SW 1271 (cell line): ENCODE data around the gene DNAJA1.
A peak's percentile ranks its signal among the peaks of the same experiment; 100 is the strongest.

Experiments used
- DNase-seq, 2 experiments: peaks; one replicate each; lab custom pipeline; 2025; lab: John Stamatoyannopoulos, UW

Gene DNAJA1

GRCh38 chr9:33029231-33029786 is 4.2 kb downstream of the DNAJA1 start:
- no peak for DNase-seq

DNA sequence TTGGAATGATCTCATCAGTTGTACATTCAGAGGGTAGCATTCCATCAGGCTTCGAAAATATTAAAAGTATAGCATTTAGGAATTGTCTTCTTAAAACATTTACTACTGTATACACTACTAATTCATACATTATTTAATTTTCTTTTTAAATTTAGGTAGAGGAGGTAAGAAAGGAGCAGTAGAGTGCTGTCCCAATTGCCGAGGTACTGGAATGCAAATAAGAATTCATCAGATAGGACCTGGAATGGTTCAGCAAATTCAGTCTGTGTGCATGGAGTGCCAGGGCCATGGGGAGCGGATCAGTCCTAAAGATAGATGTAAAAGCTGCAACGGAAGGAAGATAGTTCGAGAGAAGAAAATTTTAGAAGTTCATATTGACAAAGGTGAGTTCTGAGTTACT is 5.2 kb downstream of the DNAJA1 start:
- no peak for DNase-seq

DNA sequence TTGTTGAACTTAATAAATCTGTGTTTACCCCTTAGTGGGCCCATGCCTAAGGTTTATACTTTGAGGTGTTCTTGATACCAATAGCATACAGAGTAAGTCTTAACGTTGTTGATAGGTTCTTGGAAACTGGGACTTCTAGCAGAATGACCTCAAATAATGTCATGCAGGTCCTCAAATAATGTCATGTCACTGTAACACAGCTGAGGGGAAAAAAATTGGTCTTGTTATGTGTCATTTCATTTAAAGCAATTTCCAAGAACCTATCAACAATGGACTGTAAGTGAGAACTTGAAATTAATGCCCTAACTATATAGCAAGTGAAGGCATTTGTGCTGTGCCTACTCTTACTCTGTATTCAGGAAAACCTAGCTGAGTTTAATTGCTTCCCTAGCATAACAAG is 7.2 kb downstream of the DNAJA1 start:
- no peak for DNase-seq

- no peak for DNase-seq
Observed at GRCh38 chr9:33032865-33033264, 7.8 kb downstream of the DNAJA1 start.

DNA sequence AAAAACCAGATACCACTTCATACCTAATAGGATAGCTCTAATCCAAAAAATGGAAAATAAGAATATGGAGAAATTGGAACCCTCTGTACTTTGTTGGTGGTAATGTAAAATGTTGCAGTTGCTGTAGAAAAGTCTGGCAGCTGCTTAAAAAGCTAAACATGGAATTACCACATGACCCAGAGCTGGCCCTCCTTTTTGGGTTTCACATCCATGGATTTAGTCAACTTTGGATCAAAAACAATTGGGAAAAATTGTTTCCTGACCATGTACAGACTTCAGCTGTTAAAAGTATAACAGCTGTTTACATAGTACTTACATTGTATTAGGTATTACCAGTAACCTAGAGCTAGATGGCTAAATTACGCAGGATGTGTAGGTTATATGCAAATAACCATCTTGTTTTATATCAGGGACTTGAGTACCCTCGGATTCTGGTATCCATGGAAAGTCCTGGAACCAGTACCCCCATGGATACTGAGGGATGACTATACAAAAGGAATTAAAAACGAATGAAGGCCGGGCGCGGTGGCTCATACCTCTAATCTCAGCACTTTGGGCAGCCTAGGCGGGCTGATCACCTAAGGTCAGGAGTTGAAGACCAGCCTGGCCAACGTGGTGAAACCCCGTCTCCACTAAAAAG is 15.8 kb downstream of the DNAJA1 start:
- DNase-seq, result no peak

- DNase-seq, result no peak
Observed at GRCh38 chr9:33041432-33042188, 16.5 kb downstream of the DNAJA1 start.

DNA sequence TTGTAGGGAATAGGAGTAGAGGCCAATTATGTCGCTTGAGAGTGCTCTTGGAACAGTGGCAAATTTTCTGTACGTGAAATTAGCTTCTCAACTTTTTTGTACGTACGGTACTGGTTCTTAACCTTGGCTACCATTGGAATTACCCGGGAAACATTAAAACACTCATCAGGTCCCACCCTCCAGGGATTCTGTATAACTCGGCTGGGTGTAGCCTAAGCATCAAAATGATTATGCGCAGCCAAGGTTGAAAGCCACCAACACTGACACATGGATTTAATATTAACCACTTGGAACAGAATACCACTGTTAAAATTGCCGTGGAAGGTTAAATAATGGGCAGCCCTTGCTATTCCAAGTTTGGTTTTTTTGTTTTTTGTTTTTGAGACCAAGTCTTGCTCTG is 17.4 kb downstream of the DNAJA1 start:
- DNase-seq, result no peak

GRCh38 chr9:33043671-33044070 is 18.6 kb downstream of the DNAJA1 start:
- DNase-seq, result no peak

DNA sequence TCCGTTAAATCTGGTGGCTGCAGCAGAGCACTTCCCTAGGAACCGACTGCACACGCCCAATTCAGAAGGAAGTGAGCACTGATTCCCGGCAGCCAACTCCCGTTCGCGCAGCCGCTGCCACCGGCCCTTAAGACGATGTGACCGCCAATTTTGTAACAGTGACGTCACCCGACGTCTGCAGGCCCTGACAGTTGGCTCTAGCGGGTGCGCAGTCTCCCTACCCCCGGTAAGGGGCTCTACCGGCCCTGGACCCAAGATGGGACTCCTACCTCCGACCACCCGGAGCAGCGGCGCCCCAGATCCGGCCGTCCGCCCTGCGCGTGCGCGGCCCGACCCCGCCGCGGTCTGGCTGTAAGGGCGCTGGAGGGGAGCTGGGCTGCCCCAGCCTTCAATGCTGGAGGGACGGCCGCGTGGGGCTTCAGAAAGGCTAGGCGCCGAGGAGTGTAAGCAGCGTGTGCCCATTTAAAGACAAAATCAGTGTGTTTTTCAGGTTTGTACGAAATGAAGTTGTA is 19.1 kb downstream of the DNAJA1 start:
- DNase-seq, result peak; percentile 57 to 69

GRCh38 chr9:33044677-33045282 is 19.7 kb downstream of the DNAJA1 start:
- DNase-seq, result peak in 1 of 2 experiments; percentile 48

- no peak for DNase-seq
Observed at GRCh38 chr9:33046061-33046460, 21.0 kb downstream of the DNAJA1 start.

GRCh38 chr9:33048054-33048465 is 23.0 kb downstream of the DNAJA1 start:
- no peak for DNase-seq

GRCh38 chr9:33049680-33050361 is 24.7 kb downstream of the DNAJA1 start:
- no peak for DNase-seq

GRCh38 chr9:33051144-33051543 is 26.1 kb downstream of the DNAJA1 start:
- no peak for DNase-seq

DNA sequence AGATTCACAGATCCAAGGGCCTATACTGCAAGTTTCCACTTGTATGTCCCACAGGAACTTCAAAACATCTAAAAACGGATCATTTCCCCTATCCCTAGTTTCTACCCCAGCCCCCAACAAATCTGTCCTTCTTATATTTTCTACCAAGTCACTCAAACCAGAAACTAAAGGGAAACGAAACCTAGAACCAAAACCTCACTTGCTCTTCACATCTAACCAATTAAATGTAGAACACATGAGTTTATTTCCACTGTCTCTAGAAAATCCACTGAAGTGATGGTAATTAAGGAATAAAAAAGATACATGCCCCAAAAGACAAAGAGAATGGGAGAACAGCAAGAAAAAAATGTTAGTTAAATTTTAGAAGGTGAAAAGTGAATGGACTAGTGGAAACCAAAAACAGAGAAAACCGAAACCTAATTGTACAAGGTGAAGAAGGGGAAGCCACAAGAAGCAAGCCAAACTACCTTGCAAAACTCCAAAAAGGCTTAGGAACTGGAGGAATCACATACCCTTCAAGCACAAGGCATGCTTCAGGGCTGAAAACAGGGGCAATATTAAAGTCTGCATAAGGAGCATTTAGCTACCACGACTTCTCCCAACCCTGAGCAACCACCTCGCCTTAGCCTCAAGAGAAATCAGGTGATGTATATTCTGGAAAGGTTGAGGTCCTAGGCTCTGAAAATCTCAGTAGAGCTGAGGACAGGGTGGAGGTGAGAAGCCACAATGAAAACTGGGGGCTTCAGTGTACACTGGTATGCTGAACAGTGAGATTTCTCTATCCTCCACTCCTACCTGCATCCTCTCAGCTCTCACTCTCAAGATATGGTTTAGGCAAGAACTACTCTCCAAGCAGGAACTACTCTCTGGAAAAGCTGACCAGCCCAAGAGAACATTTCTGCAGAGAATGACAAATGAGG is 40.3 kb downstream of the DNAJA1 start:
- no peak for DNase-seq

GRCh38 chr9:33068991-33069390 is 43.9 kb downstream of the DNAJA1 start:
- no peak for DNase-seq

- peak; percentile 90 to 93 for DNase-seq
Observed at GRCh38 chr9:33076046-33077004, 51.3 kb downstream of the DNAJA1 start, which contains the start of gene SMU1. SMU1 (minus strand) TSS chr9:33076674; CDS start chr9:33076608, 66 bp downstream.

DNA sequence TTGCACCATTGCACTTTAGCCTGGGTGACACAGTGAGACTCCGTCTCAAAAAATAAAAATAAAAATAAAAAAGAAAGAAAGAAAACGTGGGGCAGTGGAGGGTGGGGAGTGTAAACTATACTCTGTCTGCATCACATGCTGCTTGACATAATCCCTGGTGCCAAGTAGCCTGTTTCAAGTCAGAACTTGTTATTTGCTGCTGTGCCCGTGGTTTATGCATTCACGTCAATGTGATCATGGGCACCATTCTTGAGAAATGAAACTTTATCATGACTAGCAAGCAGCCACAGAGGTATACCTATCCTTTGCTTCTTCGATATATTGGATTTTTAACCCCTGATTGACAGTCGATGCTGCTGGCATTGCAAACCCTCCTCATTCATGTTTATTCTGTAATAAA is 55.5 kb downstream of the DNAJA1 start:
- no peak for DNase-seq

GRCh38 chr9:33081128-33081851 is 56.2 kb downstream of the DNAJA1 start:
- peak in 1 of 2 experiments; percentile 69 for DNase-seq
